Melanocyte of skin (primary cell): ENCODE data around the gene ZDHHC23. TPM values are rescaled to one million over a fixed set of nuclear protein-coding genes. Genes with fewer than 3 reads are reported as not detected.

Experiments used
- total RNA-seq, 2 donors: library from RNA; depleted of rRNA; stranded (reverse); fragments of >200 nt; gene quantifications; 2 replicates each; pipeline ENCODE4 v1.2.3, GENCODE V29; 2012

The ZDHHC23 gene, protein sequence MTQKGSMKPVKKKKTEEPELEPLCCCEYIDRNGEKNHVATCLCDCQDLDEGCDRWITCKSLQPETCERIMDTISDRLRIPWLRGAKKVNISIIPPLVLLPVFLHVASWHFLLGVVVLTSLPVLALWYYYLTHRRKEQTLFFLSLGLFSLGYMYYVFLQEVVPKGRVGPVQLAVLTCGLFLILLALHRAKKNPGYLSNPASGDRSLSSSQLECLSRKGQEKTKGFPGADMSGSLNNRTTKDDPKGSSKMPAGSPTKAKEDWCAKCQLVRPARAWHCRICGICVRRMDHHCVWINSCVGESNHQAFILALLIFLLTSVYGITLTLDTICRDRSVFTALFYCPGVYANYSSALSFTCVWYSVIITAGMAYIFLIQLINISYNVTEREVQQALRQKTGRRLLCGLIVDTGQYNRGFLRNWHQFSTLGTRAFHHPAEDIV
- total RNA-seq, result 1 to 10 TPM in 1 of 2 donors, under 1 TPM in 1; 1.00 to 1.4 TPM

DNA sequence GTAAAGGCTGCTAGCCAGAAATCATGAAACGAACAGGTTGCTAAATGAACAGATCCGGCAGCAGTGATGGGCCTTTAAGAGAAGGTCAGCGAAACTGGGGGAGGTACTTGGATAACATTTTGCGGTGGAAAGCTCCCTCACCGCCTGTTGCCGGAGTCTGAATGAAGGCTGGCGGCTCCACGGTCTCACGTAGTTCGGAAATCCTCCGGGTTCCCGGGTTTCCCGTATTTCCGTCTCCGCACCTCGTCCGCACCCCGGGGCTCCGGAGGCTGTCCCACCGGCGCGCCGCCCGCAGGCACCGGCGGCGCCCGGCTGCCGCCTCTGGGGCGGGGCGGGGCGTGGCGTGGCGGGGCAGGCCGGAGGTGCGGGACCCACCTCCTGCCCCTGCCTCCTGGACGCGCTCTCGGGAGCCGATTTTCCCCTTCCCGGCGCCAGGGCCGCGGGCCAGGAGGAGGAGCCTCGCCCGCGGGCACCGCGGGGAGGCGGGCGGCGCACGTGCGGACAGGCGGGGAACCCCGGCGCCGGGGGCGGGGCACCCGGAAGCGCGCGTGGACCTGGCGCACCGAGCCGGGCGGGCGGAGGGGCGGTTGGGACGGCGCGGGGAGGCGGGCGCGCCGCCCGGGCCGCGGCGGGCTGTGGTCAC is at the start of gene ZDHHC23:
ZDHHC23 (plus strand) TSS at position 642 of the 643 bp plus-strand sequence. CDS start 790 bp downstream, outside the sequence.

Other genes starting within 250 kb of the ZDHHC23 start
- gene NAA50, start 201.8 kb upstream of the ZDHHC23 start, total RNA-seq, result 100 to 1,000 TPM in 1 of 2 donors, 10 to 100 TPM in 1; 88.4 to 135 TPM
- gene ATP6V1A, start 201.0 kb upstream of the ZDHHC23 start, total RNA-seq, result 100 to 1,000 TPM; 149 to 177 TPM
- 1 to 10 TPM; 2.4 to 4.7 TPM for gene GRAMD1C, start 109.2 kb upstream of the ZDHHC23 start, total RNA-seq
- 1 to 10 TPM in 1 of 2 donors, under 1 TPM in 1; 0.67 to 2.1 TPM for gene CCDC191, start 108.5 kb downstream of the ZDHHC23 start, total RNA-seq
- 10 to 100 TPM; 23.4 to 49.6 TPM for gene QTRT2, start 108.7 kb downstream of the ZDHHC23 start, total RNA-seq
- gene DRD3, start 231.0 kb downstream of the ZDHHC23 start, total RNA-seq, result not detected